Body of pancreas (tissue), 4 donors: Measurements from ENCODE around the gene PRPSAP1.

Experiments used
- POLR2A ChIP-seq, 3 donors: fragments of 450-650 bp; IDR thresholded peaks; one replicate each; pipeline ENCODE4 v1.6.1; 2016; ENCODE audit warnings: antibody characterized with exemption in 3 of 3, mild to moderate bottlenecking in 2 of 3
- TF ChIP-seq, protein P1 (sequence below), 7 experiments: fragments of 450-650 bp in 4 of 7; fragments of 200-600 bp in 3 of 7; sonication (generic) in 3 of 7; IDR thresholded peaks; one replicate each; pipeline ENCODE4 v1.5.1; 2016 to 2019; ENCODE audit warnings: antibody characterized with exemption in 7 of 7

- TF ChIP-seq, protein P1, sequence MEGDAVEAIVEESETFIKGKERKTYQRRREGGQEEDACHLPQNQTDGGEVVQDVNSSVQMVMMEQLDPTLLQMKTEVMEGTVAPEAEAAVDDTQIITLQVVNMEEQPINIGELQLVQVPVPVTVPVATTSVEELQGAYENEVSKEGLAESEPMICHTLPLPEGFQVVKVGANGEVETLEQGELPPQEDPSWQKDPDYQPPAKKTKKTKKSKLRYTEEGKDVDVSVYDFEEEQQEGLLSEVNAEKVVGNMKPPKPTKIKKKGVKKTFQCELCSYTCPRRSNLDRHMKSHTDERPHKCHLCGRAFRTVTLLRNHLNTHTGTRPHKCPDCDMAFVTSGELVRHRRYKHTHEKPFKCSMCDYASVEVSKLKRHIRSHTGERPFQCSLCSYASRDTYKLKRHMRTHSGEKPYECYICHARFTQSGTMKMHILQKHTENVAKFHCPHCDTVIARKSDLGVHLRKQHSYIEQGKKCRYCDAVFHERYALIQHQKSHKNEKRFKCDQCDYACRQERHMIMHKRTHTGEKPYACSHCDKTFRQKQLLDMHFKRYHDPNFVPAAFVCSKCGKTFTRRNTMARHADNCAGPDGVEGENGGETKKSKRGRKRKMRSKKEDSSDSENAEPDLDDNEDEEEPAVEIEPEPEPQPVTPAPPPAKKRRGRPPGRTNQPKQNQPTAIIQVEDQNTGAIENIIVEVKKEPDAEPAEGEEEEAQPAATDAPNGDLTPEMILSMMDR (IDR thresholded peaks at IDR 0.05), result no peak
- TF ChIP-seq POLR2A (IDR thresholded peaks at IDR 0.05), result no peak
These were observed 4.0 kb upstream of the PRPSAP1 start for GRCh38 chr17:76357597-76358158.
